Suppressor macrophage (primary cell): Measurements from ENCODE around the gene PLCH1.
"Not testable (repeated sequence)": the region's sequence is repeated elsewhere in the genome, so short reads cannot be mapped to it uniquely, and the experiment has no call there.

ENCODE experiments used
- DNase-seq, 4 experiments: peaks; one replicate each; pipeline ENCODE4 v3.0.0-alpha.2; 2020 to 2022

Gene PLCH1

DNA sequence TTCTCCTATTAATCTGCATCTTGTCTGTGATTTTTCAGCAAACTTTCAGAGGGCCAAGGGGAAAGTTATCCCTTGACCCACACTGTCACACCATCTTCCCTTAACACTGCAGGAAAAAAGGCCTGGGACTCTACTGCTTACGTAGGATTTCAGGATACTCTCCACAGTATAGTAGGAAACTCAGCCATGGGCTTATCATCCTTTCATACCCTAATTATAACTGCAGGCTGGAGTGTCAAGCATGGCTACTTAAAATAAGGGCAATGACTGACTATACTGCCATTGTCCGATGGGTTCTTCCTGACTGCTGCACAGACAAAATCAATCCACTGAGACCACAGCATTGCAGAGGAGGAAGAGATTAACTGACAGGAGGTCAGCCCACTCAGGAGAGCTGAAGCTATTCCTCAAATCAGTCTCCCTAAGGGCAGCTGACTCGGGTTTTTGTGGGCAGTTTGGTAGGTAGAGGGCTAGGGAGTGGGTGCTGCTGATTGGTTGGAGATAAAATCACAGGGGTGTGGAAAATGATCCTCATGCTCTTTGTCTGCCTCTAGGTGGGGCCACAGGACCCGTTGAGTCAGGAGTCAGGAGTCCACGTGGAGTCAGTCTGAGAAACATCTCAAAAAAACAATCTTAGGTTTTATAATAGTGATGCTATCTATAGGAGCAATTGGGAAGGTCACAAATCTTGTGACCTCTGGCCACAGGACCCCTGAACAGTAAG lies 333.2 kb downstream of the PLCH1 start:
- no peak for DNase-seq

GRCh38 chr3:155409336-155409735 lies 335.5 kb downstream of the PLCH1 start:
- no peak for DNase-seq

- DNase-seq, result no peak
These were observed 336.9 kb downstream of the PLCH1 start for GRCh38 chr3:155407971-155408370.

DNA sequence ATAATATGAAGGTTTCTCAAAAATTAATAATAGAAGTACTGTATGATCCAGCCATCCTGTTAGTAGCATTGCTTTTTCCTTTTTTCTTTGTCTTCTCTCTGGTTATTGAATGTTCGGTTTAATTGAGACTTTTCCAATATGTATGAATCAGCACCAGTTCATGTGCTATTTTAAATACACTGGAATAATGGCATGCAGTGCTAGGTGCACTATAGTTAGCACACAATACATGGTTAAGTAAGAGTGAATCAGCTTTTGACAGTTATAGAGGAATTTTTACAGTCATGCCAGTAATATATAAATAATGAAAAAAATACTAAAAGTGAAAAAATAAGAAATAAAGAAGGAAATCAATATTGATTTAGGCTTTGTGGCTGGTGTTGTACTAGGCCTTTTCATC lies 337.5 kb downstream of the PLCH1 start:
- DNase-seq, result no peak

GRCh38 chr3:155404486-155404885 lies 340.4 kb downstream of the PLCH1 start:
- no peak for DNase-seq

DNA sequence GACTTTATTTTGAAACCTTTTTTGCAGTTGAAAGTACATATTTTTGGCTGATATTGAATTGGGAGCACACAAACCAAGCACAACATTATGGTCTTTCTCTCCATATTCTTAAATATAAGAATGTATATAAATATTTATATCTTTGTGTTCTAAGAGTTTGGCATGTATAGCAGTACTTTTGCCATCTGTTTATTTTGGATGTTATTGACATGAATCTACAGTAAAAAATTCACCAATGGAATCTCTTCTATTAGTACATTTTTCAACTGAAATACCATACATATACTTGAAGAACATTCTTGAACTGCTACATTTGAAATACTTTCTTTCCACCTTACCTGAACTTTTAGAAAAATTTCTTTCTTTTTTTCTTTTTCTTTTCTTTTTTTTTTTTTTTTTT lies 342.2 kb downstream of the PLCH1 start:
- DNase-seq, result no peak

DNA sequence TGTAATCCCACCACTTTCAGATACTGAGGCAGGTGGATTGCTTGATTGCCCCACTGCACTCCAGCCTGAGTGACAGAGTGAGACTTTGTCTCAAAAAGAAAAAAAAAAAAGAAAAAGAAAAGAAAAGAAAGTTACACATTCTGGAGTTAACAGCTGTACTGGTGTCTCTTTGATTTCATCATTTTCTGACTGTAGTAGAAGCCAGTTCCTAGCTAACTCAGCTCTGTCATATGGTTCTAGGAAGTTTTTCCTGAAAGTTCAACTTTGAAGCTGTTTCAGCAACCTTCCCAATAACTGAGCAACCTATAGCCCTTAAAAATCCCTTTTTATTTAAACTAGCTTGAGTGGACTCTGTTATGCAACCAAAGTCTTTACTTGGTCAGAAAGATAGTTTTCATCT lies 346.8 kb downstream of the PLCH1 start:
- no peak for DNase-seq

DNA sequence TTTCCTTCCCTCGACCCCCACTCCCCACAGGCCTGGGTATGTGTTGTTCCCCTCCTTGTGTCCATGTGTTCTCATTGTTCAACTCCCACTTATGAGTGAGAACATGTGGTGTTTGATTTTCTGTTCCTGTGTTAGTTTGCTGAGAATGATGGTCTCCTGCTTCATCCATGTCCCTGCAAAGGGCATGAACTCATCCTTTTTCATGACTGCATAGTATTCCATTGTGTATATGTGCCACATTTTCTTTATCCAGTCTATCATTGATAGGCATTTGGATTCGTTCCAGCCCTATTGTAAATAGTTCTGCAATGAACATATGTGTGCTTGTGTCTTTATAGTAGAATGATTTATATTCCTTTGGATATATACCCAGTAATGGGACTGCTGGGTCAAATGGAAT lies 350.0 kb downstream of the PLCH1 start:
- not testable (repeated sequence) for DNase-seq

- DNase-seq, result no peak
These were observed 350.6 kb downstream of the PLCH1 start for GRCh38 chr3:155394240-155394639.

DNA sequence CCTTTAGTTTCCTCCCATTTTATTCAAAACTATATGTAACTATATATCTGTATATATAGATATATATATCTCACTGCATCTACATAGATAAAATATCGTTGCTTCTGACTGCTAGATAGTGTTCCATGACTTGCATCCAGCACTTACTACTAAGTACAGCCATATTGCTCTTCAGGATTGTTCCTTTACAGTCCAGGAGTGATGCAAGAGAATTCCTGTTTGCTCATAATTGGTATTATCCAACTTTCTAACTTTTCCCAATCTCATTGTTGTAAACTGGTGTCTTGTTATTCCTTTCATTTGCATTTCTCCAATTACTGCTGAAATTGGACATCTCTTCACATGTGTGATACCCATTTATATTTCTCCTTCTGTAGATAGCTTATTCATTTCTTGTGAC lies 351.6 kb downstream of the PLCH1 start:
- DNase-seq, result no peak

GRCh38 chr3:155392138-155392537 lies 352.7 kb downstream of the PLCH1 start:
- DNase-seq, result no peak

GRCh38 chr3:155391551-155391958 lies 353.3 kb downstream of the PLCH1 start:
- DNase-seq, result no peak

GRCh38 chr3:155391104-155391503 lies 353.8 kb downstream of the PLCH1 start:
- DNase-seq, result no peak

GRCh38 chr3:155390351-155390750 lies 354.5 kb downstream of the PLCH1 start:
- DNase-seq, result no peak

DNA sequence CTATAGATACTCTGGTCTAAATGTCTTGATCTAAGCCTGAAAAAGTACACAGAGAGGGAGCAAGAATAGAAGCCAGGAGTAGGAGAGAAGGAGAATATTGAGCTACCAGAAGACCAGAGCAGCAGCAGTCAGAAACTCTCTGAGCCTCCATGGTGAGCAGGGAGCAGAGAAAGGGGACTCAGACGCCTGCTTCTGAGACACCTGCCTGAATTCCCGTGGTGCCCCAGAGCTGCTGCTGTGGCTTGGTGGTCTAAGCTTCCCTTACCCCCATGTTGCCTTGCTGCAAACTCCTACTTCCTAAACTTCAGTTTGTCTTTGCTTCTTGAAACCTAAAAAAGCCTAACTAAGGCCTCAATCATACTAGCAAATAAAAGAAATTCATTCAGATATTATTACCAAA lies 356.5 kb downstream of the PLCH1 start:
- DNase-seq, result no peak

- no peak for DNase-seq
These were observed 357.3 kb downstream of the PLCH1 start for GRCh38 chr3:155387571-155387970.

DNA sequence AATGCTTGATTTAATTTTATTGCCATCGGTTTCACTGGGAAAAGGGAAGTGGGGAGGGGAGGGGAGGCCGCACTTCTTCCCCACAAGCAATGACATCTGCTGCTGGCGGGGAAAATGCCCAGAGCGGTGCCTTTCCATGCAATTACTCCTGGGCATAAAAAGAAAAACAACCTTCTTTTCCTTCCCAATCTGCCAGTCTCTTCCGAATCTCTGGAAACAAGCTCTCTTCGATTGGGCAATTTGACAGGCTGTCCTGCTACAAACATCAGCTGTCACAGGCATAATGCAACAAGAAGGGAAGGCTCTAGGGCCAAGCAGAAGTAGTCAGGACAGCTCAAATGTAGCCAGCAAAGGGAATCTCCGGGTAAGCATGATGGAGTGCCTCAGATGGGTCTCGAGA lies 358.0 kb downstream of the PLCH1 start:
- peak in 3 of 4 experiments; percentile 5 to 29 (median 11) for DNase-seq

- DNase-seq, result no peak
These were observed 358.8 kb downstream of the PLCH1 start for GRCh38 chr3:155385896-155386625.

GRCh38 chr3:155382396-155383042 lies 362.4 kb downstream of the PLCH1 start:
- DNase-seq, result peak; percentile 47 to 78 (median 64)

DNA sequence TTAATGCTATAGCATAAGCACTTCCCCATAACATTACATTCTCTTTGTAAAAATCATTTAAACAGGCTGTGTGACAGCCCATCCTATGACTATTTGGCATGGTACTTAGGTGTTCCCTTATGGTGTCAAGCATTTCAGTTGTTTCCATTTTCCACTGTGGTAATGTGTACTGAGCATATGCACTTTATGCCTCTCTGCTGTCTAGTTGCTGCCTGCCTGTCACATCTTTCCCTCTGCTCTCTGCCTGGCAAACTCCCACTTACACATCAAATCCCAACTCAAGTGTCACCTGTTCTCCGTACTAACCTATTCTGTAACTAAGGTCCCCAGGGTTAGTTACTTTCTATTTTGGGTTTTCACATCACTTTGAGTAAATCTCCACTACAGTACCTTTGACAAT lies 367.0 kb downstream of the PLCH1 start:
- DNase-seq, result no peak

DNA sequence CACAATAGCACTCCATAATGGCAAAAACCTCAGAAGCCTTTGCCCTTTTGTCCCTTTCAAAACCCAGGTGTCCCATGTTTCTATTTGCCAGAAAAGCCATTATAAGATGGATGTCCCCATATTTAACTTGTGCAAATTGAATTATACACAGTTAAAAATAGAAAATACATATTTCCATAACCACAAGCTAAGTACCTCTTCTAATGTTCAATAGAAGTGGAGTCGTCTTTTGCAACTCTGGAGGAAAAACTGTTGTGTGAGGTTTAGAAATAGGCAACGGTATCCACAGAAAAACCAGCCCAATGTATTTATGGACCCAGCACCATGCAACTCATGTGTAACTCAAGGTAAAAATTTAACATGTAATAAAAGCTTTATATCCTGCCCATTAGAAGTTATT lies 367.8 kb downstream of the PLCH1 start:
- no peak for DNase-seq

DNA sequence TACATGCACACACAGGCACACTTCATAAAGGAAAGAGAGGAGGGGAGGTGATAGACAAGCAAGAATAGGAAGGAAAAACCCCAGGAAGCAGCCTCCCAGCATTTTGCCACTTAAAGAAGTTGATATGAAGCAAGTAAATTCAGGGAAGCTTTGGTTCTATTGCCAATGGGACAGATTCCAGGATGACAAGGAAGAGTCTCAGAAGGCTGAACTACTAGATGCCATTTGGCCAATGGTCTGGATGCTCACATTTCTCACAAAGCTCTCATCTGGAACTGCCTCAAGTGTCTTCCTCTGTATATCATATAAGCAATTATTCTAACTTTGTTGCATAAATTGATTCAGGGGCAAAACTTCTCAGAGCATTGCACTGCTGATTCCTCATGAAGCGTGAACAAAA lies 372.6 kb downstream of the PLCH1 start:
- DNase-seq, result no peak

GRCh38 chr3:155370764-155371503 lies 373.9 kb downstream of the PLCH1 start:
- DNase-seq, result no peak
